Caco-2 (cell line): ENCODE data around the gene ANXA3. TPM values are rescaled to one million over a fixed set of nuclear protein-coding genes. Genes with fewer than 3 reads are reported as not detected.

ENCODE experiments used
- BruUV-seq: library from RNA; stranded (reverse); fragments of 400-500 nt; replicated peaks from 2 replicates; lab custom pipeline; 2021; lab: Mats Ljungman, UMichigan
- CTCF ChIA-PET: fragments of 300-600 bp; sonication (Branson Sonifier 250); formaldehyde crosslinking; loops from one replicate; lab custom pipeline; 2022; ENCODE audit warnings: antibody characterized with exemption; lab: Charles Lee
- POLR2A ChIA-PET: fragments of 300-600 bp; sonication (Branson Sonifier 250); formaldehyde crosslinking; loops from one replicate; lab custom pipeline; 2022; ENCODE audit warnings: antibody characterized with exemption; lab: Charles Lee
- DNase-seq, 2 experiments: peaks; one replicate each; pipeline versions ENCODE4 v3.0.0 to v3.0.0-alpha.2; 2020 to 2022
- H3K27me3 ChIP-seq: replicated peaks from 2 replicates; pipeline ENCODE4 v1.6.0; 2011; ENCODE audit warnings: low read length; ENCODE audit not compliant: control insufficient read depth, insufficient read depth
- H3K36me3 ChIP-seq: 2 replicates; pipeline ENCODE4 v1.5.1; 2011; ENCODE audit warnings: low read length; ENCODE audit not compliant: control insufficient read depth, insufficient read depth
- H3K4me1 ChIP-seq: fragments of 250-450 bp; sonication (Bioruptor Pico); 2 replicates; pipeline ENCODE4 v1.5.1; 2020; ENCODE audit warnings: mild to moderate bottlenecking
- H3K4me3 ChIP-seq: 2 replicates; pipeline ENCODE4 v1.5.1; 2011; ENCODE audit warnings: low read depth, mild to moderate bottlenecking, control low read depth, low read length
- H3K9me3 ChIP-seq: fragments of 250-450 bp; sonication (Bioruptor Pico); 2 replicates; pipeline ENCODE4 v1.5.1; 2020; ENCODE audit warnings: mild to moderate bottlenecking, moderate library complexity
- H3K27ac Mint-ChIP-seq: one replicate; pipeline ENCODE4 v1.8.0; 2022; ENCODE audit warnings: mixed read lengths; ENCODE audit not compliant: unreplicated experiment
- H3K27me3 Mint-ChIP-seq: one replicate; pipeline ENCODE4 v1.8.0; 2022; ENCODE audit warnings: mixed read lengths; ENCODE audit not compliant: insufficient read depth, unreplicated experiment
- H3K36me3 Mint-ChIP-seq: one replicate; pipeline ENCODE4 v1.8.0; 2022; ENCODE audit warnings: mild to moderate bottlenecking, mixed read lengths; ENCODE audit not compliant: insufficient read depth, unreplicated experiment
- H3K4me1 Mint-ChIP-seq: one replicate; pipeline ENCODE4 v1.8.0; 2022; ENCODE audit warnings: low read depth, mixed read lengths; ENCODE audit not compliant: unreplicated experiment
- H3K4me3 Mint-ChIP-seq: one replicate; pipeline ENCODE4 v1.8.0; 2022; ENCODE audit warnings: mild to moderate bottlenecking, moderate library complexity, mixed read lengths; ENCODE audit not compliant: unreplicated experiment
- H3K9me3 Mint-ChIP-seq: one replicate; pipeline ENCODE4 v1.8.0; 2022; ENCODE audit warnings: mixed read lengths; ENCODE audit not compliant: unreplicated experiment
- intact Hi-C: fragments of 100-400 bp; cut with micrococcal nuclease; formaldehyde crosslinking; loops from one replicate; pipeline ENCODE4 v1.10.0; 2022; ENCODE audit not compliant: unreplicated experiment
- total RNA-seq: library from RNA; stranded (reverse); gene quantifications from 2 replicates; pipeline ENCODE4 v1.2.3, GENCODE V29; 2022
- TF ChIP-seq, protein P1 (sequence below), 2 experiments: fragments of 200-600 bp in 1 of 2; IDR thresholded peaks; 1 replicate in 1 of 2; 2 replicates in 1 of 2; pipeline versions ENCODE4 v1.5.1 to v1.8.0; 2011 to 2022; ENCODE audit warnings: antibody characterized with exemption in 1 of 2, control low read depth in 1 of 2, inconsistent platforms in 1 of 2, low read depth in 1 of 2, low read length in 1 of 2, mild to moderate bottlenecking in 1 of 2, moderate library complexity in 1 of 2; ENCODE audit not compliant: insufficient read depth in 1 of 2, severe bottlenecking in 1 of 2, unreplicated experiment in 1 of 2

ANXA3 gene
- total RNA-seq, 1 experiment from 2014 or later = 361 TPM

DNA sequence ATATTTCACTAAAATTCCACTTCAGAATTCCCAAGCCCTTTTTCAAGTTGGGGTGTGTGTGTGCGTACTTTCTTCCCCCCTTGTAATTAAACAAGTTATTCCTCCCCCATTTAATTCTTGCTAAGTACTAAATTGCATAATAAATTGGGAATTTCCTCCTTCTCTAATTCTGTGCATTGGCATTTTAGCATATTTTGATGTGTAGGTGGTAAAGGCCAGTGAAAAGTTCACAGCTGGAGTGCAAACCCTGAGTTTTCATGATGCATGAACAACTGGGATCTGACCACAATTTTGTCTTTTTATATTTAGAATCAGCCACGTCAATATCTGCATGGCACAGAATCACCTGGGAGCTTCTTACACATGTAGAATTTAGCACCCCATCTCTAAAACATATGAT, 18.5 kb downstream of the ANXA3 start:
- Mint-ChIP-seq H3K27me3 (no peaks in the 10 kb centered on the region), H3K4me1 (peaks cover 37% of the 10 kb centered on the region), H3K9me3 (no peaks in the 10 kb centered on the region), H3K36me3 (peaks cover 98% of the 10 kb centered on the region), H3K27ac (peak overlapping the region; percentile 85), H3K4me3 (no peak overlapping the region)
- BruUV-seq = no TSS peak
- no peaks in the 10 kb centered on the region for H3K9me3 ChIP-seq
- no peak for DNase-seq
- 0 out of 2 replicates have a peak, but pooled peaks cover 3% of the 10 kb centered on the region for H3K36me3 ChIP-seq
- intact Hi-C loops = no loop called here
- no peaks in the 10 kb centered on the region for H3K27me3 ChIP-seq
- POLR2A ChIA-PET = no interaction called here
- CTCF ChIA-PET = no interaction called here
- TF ChIP-seq, protein P1, sequence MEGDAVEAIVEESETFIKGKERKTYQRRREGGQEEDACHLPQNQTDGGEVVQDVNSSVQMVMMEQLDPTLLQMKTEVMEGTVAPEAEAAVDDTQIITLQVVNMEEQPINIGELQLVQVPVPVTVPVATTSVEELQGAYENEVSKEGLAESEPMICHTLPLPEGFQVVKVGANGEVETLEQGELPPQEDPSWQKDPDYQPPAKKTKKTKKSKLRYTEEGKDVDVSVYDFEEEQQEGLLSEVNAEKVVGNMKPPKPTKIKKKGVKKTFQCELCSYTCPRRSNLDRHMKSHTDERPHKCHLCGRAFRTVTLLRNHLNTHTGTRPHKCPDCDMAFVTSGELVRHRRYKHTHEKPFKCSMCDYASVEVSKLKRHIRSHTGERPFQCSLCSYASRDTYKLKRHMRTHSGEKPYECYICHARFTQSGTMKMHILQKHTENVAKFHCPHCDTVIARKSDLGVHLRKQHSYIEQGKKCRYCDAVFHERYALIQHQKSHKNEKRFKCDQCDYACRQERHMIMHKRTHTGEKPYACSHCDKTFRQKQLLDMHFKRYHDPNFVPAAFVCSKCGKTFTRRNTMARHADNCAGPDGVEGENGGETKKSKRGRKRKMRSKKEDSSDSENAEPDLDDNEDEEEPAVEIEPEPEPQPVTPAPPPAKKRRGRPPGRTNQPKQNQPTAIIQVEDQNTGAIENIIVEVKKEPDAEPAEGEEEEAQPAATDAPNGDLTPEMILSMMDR (IDR thresholded peaks at IDR 0.05; ENCODE audit: insufficient read depth in 1 of 2, low read depth in 1 of 2, low read length in 1 of 2, severe bottlenecking in 1 of 2, unreplicated experiment in 1 of 2) = no peak
- peaks cover 56% of the 10 kb centered on the region for H3K4me1 ChIP-seq
- no peak overlapping the region for H3K4me3 ChIP-seq

DNA sequence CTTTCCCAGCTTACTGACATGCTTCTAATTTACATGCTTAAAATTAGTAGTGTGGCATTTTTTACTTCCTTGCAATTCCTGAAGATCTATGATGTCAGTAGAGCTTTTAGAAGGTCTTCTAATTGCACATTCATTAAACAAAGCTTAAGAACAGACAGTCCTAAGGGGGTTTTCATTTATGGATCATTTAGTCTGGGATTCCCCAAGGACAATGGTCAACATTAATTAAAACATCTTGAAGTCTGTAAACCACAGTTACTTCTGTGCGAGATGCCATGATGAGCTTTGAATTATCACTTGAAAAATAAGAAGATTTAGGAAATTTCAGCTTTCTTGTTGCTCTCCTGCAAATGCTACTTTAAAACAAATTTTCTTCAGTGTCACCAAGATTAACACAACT, 20.2 kb downstream of the ANXA3 start:
- ChIA-PET POLR2A (no interaction called here), CTCF (no interaction called here)
- Histone ChIP-seq H3K36me3 (0 out of 2 replicates have a peak, but pooled peaks cover 3% of the 10 kb centered on the region), H3K9me3 (no peaks in the 10 kb centered on the region), H3K4me3 (no peak overlapping the region), H3K4me1 (peaks cover 44% of the 10 kb centered on the region), H3K27me3 (no peaks in the 10 kb centered on the region)
- TF ChIP-seq, protein P1 (IDR thresholded peaks at IDR 0.05; ENCODE audit: insufficient read depth in 1 of 2, low read depth in 1 of 2, low read length in 1 of 2, severe bottlenecking in 1 of 2, unreplicated experiment in 1 of 2) = no peak
- no peak for DNase-seq
- no TSS peak for BruUV-seq
- intact Hi-C loops = no loop called here
- H3K9me3 Mint-ChIP-seq = no peaks in the 10 kb centered on the region
- no peaks in the 10 kb centered on the region for H3K27me3 Mint-ChIP-seq
- H3K27ac Mint-ChIP-seq = no peak overlapping the region
- peaks cover 24% of the 10 kb centered on the region for H3K4me1 Mint-ChIP-seq
- H3K4me3 Mint-ChIP-seq = no peak overlapping the region
- H3K36me3 Mint-ChIP-seq = peaks cover 99% of the 10 kb centered on the region

GRCh38 chr4:78578674-78579425, 27.3 kb downstream of the ANXA3 start:
- BruUV-seq = no TSS peak
- H3K4me3 Mint-ChIP-seq = no peak overlapping the region

More at GRCh38 chr4:78578674-78579425, 27.3 kb downstream of the ANXA3 start:
- Histone ChIP-seq H3K36me3 (peaks cover 4% of the 10 kb centered on the region; the same call in 1 of the 2 replicates), H3K4me1 (0 out of 2 replicates have a peak, but pooled peaks cover 3% of the 10 kb centered on the region), H3K4me3 (no peak overlapping the region), H3K27me3 (no peaks in the 10 kb centered on the region), H3K9me3 (no peaks in the 10 kb centered on the region)
- intact Hi-C loops = no loop called here
- TF ChIP-seq, protein P1 (IDR thresholded peaks at IDR 0.05; ENCODE audit: insufficient read depth in 1 of 2, low read depth in 1 of 2, low read length in 1 of 2, severe bottlenecking in 1 of 2, unreplicated experiment in 1 of 2) = no peak
- no peaks in the 10 kb centered on the region for H3K9me3 Mint-ChIP-seq
- no peak for DNase-seq
- H3K36me3 Mint-ChIP-seq = peaks cover 98% of the 10 kb centered on the region
- peaks cover 12% of the 10 kb centered on the region for H3K4me1 Mint-ChIP-seq
- no peaks in the 10 kb centered on the region for H3K27me3 Mint-ChIP-seq
- POLR2A ChIA-PET = no interaction called here
- no peak overlapping the region for H3K27ac Mint-ChIP-seq
- CTCF ChIA-PET = no interaction called here
